Cerebellar nuclear complex (tissue), 1 donor: ENCODE measurements around the gene PBOV1.

Experiments
- DNase-seq, 2 experiments: peaks; one replicate each; lab custom pipeline; 2025; lab: John Stamatoyannopoulos, UW

Gene PBOV1

GRCh38 chr6:138218449-138218848, at the start of gene PBOV1:
PBOV1 (minus strand) TSS chr6:138218491; CDS start chr6:138218395, 96 bp downstream.
- DNase-seq, result no peak

- no peak for DNase-seq
Measured at GRCh38 chr6:138266095-138266494, 47.8 kb upstream of the PBOV1 start.

GRCh38 chr6:138264372-138264880, 46.1 kb upstream of the PBOV1 start:
- DNase-seq, result no peak

GRCh38 chr6:138263963-138264362, 45.7 kb upstream of the PBOV1 start:
- no peak for DNase-seq

GRCh38 chr6:138261116-138261780, 43.0 kb upstream of the PBOV1 start:
- no peak for DNase-seq

- no peak for DNase-seq
Measured at GRCh38 chr6:138258991-138259390, 40.7 kb upstream of the PBOV1 start.

GRCh38 chr6:138258197-138258596, 39.9 kb upstream of the PBOV1 start:
- no peak for DNase-seq

- no peak for DNase-seq
Measured at GRCh38 chr6:138257638-138258040, 39.3 kb upstream of the PBOV1 start.

- no peak for DNase-seq
Measured at GRCh38 chr6:138255443-138255842, 37.2 kb upstream of the PBOV1 start.

- DNase-seq, result no peak
Measured at GRCh38 chr6:138253731-138254130, 35.4 kb upstream of the PBOV1 start.

- peak in 1 of 2 experiments; percentile 73 for DNase-seq
Measured at GRCh38 chr6:138250513-138251247, 32.4 kb upstream of the PBOV1 start.

- no peak for DNase-seq
Measured at GRCh38 chr6:138250053-138250452, 31.8 kb upstream of the PBOV1 start.

GRCh38 chr6:138248878-138249277, 30.6 kb upstream of the PBOV1 start:
- DNase-seq, result no peak

GRCh38 chr6:138248011-138248410, 29.7 kb upstream of the PBOV1 start:
- no peak for DNase-seq

- DNase-seq, result peak; percentile 24 to 40
Measured at GRCh38 chr6:138246650-138247440, 28.6 kb upstream of the PBOV1 start.

GRCh38 chr6:138245751-138246150, 27.5 kb upstream of the PBOV1 start:
- no peak for DNase-seq

GRCh38 chr6:138242987-138243592, 24.8 kb upstream of the PBOV1 start:
- peak in 1 of 2 experiments; percentile 45 for DNase-seq

- no peak for DNase-seq
Measured at GRCh38 chr6:138241934-138242333, 23.6 kb upstream of the PBOV1 start.

GRCh38 chr6:138241381-138241780, 23.1 kb upstream of the PBOV1 start:
- DNase-seq, result no peak

- DNase-seq, result peak; percentile 56 to 87
Measured at GRCh38 chr6:138240476-138241245, 22.4 kb upstream of the PBOV1 start.

- no peak for DNase-seq
Measured at GRCh38 chr6:138239774-138240173, 21.5 kb upstream of the PBOV1 start.
